Measurements from ENCODE around the gene NKX2-1.
"Not testable (repeated sequence)": the region's sequence is repeated elsewhere in the genome, so short reads cannot be mapped to it uniquely, and the experiment has no call there.

GRCh38 chr14:36544280-36544679 lies 24.2 kb upstream of the NKX2-1 start:
- TF ChIP-seq, protein P1, sequence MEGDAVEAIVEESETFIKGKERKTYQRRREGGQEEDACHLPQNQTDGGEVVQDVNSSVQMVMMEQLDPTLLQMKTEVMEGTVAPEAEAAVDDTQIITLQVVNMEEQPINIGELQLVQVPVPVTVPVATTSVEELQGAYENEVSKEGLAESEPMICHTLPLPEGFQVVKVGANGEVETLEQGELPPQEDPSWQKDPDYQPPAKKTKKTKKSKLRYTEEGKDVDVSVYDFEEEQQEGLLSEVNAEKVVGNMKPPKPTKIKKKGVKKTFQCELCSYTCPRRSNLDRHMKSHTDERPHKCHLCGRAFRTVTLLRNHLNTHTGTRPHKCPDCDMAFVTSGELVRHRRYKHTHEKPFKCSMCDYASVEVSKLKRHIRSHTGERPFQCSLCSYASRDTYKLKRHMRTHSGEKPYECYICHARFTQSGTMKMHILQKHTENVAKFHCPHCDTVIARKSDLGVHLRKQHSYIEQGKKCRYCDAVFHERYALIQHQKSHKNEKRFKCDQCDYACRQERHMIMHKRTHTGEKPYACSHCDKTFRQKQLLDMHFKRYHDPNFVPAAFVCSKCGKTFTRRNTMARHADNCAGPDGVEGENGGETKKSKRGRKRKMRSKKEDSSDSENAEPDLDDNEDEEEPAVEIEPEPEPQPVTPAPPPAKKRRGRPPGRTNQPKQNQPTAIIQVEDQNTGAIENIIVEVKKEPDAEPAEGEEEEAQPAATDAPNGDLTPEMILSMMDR (IDR thresholded peaks at IDR 0.05; ENCODE audit: poor library complexity, severe bottlenecking) = not testable (repeated sequence)
- not testable (repeated sequence) for TF ChIP-seq EZH2 (IDR thresholded peaks at IDR 0.05; ENCODE audit: borderline replicate concordance, insufficient read depth, low read length, poor library complexity, severe bottlenecking); RAD21 (conservative IDR thresholded peaks at IDR 0.05); SMC3 (conservative IDR thresholded peaks at IDR 0.05; ENCODE audit: poor library complexity); POLR2AphosphoS5 (IDR thresholded peaks at IDR 0.05)
